ENCODE data around the gene TUBGCP6.

DNA sequence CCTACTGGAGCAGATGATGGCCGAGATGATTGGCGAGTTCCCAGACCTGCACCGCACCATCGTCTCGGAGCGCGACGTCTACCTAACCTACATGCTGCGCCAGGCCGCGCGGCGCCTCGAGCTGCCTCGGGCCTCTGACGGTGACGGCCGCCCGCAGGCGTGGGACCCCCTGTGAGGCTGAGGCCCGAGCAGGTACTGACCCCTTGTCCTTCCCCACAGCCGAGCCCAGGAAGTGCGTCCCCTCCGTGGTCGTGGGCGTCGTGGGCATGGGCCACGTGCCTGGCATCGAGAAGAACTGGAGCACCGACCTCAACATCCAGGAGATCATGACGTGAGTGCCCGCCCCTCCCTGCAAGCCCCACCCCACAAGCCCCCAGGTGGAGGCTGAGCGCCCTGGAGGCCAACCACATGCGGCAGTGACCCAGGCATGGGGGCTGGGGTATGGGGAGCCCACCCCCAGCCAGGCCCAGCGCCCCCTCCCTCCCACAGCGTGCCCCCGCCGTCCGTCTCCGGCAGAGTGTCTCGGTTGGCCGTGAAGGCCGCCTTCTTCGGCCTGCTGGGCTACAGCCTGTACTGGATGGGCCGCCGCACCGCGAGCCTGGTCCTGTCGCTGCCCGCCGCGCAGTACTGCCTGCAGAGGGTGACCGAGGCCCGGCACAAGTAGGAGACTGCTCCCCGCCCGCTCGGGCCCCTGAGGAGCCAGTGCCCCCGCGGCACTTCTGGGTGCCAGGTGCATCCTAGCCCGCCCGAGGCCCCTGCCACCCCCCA, 46.8 kb downstream of the TUBGCP6 start:
- TF ChIP-seq, protein P1, sequence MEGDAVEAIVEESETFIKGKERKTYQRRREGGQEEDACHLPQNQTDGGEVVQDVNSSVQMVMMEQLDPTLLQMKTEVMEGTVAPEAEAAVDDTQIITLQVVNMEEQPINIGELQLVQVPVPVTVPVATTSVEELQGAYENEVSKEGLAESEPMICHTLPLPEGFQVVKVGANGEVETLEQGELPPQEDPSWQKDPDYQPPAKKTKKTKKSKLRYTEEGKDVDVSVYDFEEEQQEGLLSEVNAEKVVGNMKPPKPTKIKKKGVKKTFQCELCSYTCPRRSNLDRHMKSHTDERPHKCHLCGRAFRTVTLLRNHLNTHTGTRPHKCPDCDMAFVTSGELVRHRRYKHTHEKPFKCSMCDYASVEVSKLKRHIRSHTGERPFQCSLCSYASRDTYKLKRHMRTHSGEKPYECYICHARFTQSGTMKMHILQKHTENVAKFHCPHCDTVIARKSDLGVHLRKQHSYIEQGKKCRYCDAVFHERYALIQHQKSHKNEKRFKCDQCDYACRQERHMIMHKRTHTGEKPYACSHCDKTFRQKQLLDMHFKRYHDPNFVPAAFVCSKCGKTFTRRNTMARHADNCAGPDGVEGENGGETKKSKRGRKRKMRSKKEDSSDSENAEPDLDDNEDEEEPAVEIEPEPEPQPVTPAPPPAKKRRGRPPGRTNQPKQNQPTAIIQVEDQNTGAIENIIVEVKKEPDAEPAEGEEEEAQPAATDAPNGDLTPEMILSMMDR (conservative IDR thresholded peaks at IDR 0.05; ENCODE audit: low read depth in 2 of 2) = no peak
- TF ChIP-seq POLR2AphosphoS5 (IDR thresholded peaks at IDR 0.05; ENCODE audit: low read depth) (no peak), EZH2 (IDR thresholded peaks at IDR 0.05; ENCODE audit: low read depth, unreplicated experiment) (no peak), CREB1 (CRISPR knock-in tag; IDR thresholded peaks at IDR 0.05; ENCODE audit: low read depth) (no peak), ZNF114 (CRISPR knock-in tag; IDR thresholded peaks at IDR 0.05) (no peak), NANOG (IDR thresholded peaks at IDR 0.05; ENCODE audit: borderline replicate concordance) (no peak)
- TF ChIP-seq, protein P2, sequence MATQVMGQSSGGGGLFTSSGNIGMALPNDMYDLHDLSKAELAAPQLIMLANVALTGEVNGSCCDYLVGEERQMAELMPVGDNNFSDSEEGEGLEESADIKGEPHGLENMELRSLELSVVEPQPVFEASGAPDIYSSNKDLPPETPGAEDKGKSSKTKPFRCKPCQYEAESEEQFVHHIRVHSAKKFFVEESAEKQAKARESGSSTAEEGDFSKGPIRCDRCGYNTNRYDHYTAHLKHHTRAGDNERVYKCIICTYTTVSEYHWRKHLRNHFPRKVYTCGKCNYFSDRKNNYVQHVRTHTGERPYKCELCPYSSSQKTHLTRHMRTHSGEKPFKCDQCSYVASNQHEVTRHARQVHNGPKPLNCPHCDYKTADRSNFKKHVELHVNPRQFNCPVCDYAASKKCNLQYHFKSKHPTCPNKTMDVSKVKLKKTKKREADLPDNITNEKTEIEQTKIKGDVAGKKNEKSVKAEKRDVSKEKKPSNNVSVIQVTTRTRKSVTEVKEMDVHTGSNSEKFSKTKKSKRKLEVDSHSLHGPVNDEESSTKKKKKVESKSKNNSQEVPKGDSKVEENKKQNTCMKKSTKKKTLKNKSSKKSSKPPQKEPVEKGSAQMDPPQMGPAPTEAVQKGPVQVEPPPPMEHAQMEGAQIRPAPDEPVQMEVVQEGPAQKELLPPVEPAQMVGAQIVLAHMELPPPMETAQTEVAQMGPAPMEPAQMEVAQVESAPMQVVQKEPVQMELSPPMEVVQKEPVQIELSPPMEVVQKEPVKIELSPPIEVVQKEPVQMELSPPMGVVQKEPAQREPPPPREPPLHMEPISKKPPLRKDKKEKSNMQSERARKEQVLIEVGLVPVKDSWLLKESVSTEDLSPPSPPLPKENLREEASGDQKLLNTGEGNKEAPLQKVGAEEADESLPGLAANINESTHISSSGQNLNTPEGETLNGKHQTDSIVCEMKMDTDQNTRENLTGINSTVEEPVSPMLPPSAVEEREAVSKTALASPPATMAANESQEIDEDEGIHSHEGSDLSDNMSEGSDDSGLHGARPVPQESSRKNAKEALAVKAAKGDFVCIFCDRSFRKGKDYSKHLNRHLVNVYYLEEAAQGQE (IDR thresholded peaks at IDR 0.05; ENCODE audit: unreplicated experiment) = no peak
